HG02885 (cell line): Measurements from ENCODE around the gene PIM2.
"Not testable (repeated sequence)": the region's sequence is repeated elsewhere in the genome, so short reads cannot be mapped to it uniquely, and the experiment has no call there.

Experiments used
- ATAC-seq: cut with Tn5 transposase; IDR thresholded peaks from one replicate; pipeline ENCODE4 v1.9.1; 2021; ENCODE audit warnings: mild to moderate bottlenecking; ENCODE audit not compliant: unreplicated experiment, poor library complexity

Gene PIM2

DNA sequence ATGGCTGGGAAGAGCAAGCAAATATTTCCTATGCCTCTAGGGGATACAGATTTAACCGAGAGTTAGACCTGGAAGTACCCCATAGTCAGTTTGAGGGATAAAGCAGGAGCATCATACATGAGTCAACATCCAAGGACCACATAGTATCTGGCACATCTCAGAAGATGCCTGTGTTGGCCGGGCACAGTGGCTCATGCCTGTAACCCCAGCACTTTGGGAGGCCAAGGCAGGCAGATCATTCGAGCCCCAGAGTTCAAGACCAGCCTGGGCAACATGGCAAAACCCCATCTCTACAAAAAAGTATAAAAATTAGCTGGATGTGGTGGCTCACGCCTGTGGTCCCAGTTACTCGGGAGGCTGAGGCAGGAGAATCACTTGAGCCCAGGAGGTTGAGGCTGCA lies 32.2 kb downstream of the PIM2 start:
- ATAC-seq = not testable (repeated sequence)

DNA sequence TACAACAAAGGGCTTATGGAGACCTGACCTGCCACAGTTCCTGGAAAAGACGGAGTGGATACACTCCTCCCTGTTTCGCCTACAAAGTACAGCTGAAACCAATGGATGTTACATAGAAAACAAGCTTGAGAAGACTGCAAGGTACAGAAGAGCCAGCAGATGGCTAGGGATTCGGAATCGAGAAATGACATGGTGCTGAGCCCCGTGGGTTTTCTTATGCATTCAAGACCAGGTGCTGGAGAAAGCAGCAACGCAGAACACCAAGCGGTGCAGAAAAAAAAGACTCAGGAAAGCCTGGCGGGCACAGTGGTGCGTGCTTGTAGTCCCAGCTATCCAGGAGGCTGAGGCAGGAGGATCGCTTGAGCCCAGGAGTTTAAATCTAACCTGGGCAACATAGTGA lies 35.1 kb downstream of the PIM2 start:
- ATAC-seq = no peak

DNA sequence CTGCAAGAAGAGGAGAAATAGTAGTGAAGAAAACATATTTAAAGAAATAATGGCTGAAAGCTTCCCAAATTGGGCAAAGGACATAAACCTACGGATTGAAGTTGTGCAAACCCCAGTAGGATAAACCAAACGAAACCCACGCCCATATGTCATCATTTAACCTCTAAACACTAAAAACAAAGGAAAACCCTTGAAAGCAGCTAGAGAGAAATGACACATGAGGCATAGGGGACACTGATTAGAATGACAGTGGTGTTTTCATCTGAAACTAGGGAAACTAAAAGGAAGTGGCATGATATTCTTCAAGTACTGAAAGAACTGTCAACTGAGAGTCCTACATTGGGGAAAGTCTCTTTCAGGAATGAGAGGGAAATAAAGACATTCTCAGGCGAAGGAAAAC lies 41.9 kb downstream of the PIM2 start:
- not testable (repeated sequence) for ATAC-seq

DNA sequence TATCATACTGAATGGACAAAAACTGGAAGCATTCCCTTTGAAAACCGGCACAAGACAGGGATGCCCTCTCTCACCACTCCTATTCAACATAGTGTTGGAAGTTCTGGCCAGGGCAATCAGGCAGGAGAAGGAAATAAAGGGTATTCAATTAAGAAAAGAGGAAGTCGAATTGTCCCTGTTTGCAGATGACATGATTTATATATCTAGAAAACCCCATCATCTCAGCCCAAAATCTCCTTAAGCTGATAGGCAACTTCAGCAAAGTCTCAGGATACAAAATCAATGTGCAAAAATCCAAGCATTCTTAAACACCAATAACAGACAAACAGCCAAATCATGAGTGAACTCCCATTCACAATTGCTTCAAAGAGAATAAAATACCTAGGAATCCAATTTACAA lies 46.8 kb downstream of the PIM2 start:
- not testable (repeated sequence) for ATAC-seq

DNA sequence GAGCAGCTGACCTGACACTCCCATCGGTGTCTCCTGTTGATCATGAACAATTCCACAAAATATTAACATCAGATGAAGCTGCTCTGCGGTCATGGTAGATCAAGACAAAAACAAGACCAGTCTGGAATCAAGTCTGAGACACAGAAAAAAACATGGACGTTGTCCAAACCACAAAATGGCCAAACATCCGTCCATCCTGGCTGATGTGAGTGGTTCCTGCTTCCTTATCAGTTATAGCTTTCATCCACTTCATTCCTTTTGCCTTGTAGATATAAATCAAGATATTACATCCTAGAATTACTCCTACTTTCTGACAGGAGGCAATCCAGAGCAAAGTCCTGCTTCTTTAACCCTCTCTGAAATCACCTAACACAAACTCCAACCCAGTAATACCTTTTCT lies 54.6 kb downstream of the PIM2 start:
- ATAC-seq = no peak
